Measurements from ENCODE around the gene CRB3.

DNA sequence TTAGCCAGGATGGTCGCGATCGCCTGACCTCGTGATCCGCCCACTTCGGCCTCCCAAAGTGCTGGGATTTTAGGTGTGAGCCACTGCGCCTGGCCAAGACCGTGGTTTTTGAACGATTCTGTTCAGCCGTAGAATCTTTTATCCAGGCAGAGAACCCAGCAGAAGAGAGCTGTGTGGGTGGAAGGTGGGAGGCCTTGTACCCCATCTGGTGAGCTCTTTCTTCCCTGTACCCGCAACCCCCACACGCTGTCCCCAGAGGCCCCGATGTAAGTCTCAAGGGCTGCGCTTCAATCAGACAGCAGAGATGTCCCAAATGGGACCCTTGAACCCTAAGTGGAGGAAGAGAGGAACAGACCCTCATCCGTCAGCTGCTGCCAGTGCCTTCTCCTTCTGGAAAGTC is 8.1 kb upstream of the CRB3 start:
- TF ChIP-seq, protein P1, sequence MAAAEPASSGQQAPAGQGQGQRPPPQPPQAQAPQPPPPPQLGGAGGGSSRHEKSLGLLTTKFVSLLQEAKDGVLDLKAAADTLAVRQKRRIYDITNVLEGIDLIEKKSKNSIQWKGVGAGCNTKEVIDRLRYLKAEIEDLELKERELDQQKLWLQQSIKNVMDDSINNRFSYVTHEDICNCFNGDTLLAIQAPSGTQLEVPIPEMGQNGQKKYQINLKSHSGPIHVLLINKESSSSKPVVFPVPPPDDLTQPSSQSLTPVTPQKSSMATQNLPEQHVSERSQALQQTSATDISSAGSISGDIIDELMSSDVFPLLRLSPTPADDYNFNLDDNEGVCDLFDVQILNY (CRISPR knock-in tag; conservative IDR thresholded peaks at IDR 0.05): no peak
- no peak for TF ChIP-seq ATF4 (CRISPR knock-in tag; IDR thresholded peaks at IDR 0.05)
- TF ChIP-seq CTCF (CRISPR knock-in tag; IDR thresholded peaks at IDR 0.05): no peak
- no peak for TF ChIP-seq ZNF556 (CRISPR knock-in tag; IDR thresholded peaks at IDR 0.05; ENCODE audit: borderline replicate concordance)
- no peak for TF ChIP-seq ZNF274 (CRISPR knock-in tag; IDR thresholded peaks at IDR 0.05)
- no peak for TF ChIP-seq EZH2 (conservative IDR thresholded peaks at IDR 0.05; ENCODE audit: low read depth, low read length)
- TF ChIP-seq HIVEP1 (CRISPR knock-in tag; IDR thresholded peaks at IDR 0.05): no peak
- TF ChIP-seq SP4 (CRISPR knock-in tag; IDR thresholded peaks at IDR 0.05): no peak
- TF ChIP-seq POLR2AphosphoS5 (IDR thresholded peaks at IDR 0.05; ENCODE audit: low read depth, low read length): no peak

Measured in HepG2 (cell line).